Hepatocyte (in vitro differentiated cells): ENCODE results near the gene TPD52L2.

Experiments used
- EZH2 ChIP-seq: fragments of 200-600 bp; sonication (generic); IDR thresholded peaks from 2 replicates; pipeline ENCODE4 v1.6.1; 2016; ENCODE audit warnings: antibody characterized with exemption, mild to moderate bottlenecking, borderline replicate concordance
- EZH2phosphoT487 ChIP-seq: fragments of 200-600 bp; sonication (generic); IDR thresholded peaks from one replicate; pipeline ENCODE4 v1.6.1; 2018; ENCODE audit warnings: antibody characterized with exemption, mild to moderate bottlenecking, low read depth, moderate library complexity; ENCODE audit not compliant: unreplicated experiment, severe bottlenecking
- TF ChIP-seq, protein P1 (sequence below): fragments of 200-600 bp; sonication (generic); IDR thresholded peaks from 2 replicates; pipeline ENCODE4 v1.5.1; 2016; ENCODE audit warnings: antibody characterized with exemption, mild to moderate bottlenecking; ENCODE audit not compliant: poor library complexity

DNA sequence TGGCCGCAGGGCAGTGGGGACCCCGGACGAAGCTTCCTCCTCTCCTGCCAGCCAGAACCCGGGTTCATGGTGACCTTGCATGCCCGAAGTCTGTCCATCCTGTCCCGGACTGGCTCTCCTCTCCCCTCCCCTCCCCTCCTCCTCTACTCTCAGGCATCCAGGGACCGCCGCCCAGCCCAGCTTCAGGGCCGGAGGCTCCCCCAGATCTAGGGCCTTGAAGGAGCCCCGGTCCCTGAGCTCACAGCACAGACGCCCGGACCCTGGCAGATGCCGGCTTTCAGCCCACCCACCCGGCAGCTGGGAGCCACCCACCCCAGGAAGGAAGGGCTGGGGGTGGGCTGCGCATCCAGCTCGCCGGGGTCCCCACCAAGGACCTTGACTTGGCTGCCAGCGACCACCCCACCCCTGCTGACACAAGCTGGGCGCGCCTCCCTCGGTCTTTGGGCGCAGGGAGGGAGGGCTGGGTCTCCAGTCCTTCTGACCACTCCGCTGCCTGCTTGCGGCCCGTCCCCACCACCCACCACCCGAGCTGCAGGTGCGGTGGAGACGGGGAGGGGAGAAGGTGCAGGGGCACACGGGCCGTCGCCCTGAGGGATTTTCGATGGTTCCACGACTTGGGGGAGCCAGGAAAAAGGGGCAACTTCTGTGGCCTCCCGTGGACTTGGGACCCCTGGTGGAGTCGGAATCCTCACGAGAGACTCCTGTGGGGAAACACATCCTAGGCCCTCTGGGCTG, 9.5 kb upstream of the TPD52L2 start:
- TF ChIP-seq, protein P1, sequence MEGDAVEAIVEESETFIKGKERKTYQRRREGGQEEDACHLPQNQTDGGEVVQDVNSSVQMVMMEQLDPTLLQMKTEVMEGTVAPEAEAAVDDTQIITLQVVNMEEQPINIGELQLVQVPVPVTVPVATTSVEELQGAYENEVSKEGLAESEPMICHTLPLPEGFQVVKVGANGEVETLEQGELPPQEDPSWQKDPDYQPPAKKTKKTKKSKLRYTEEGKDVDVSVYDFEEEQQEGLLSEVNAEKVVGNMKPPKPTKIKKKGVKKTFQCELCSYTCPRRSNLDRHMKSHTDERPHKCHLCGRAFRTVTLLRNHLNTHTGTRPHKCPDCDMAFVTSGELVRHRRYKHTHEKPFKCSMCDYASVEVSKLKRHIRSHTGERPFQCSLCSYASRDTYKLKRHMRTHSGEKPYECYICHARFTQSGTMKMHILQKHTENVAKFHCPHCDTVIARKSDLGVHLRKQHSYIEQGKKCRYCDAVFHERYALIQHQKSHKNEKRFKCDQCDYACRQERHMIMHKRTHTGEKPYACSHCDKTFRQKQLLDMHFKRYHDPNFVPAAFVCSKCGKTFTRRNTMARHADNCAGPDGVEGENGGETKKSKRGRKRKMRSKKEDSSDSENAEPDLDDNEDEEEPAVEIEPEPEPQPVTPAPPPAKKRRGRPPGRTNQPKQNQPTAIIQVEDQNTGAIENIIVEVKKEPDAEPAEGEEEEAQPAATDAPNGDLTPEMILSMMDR, result no peak
- TF ChIP-seq EZH2phosphoT487, result no peak
- no peak for TF ChIP-seq EZH2
